Endothelial cell of umbilical vein (primary cell): ENCODE results near the gene SPACA1. TPM values are rescaled to one million over a fixed set of nuclear protein-coding genes. Genes with fewer than 3 reads are reported as not detected.

Source experiments
- BruUV-seq: library from RNA; stranded (reverse); fragments of 400-500 nt; replicated peaks from 2 replicates; lab custom pipeline; 2021; lab: Mats Ljungman, UMichigan
- CTCF ChIA-PET: fragments of 300-600, 350-600 bp; sonication (Branson Sonifier 250); formaldehyde crosslinking; loops from one replicate; lab custom pipeline; 2021; ENCODE audit warnings: antibody characterized with exemption, inconsistent platforms; lab: Charles Lee
- POLR2A ChIA-PET: fragments of 300-600, 350-600 bp; sonication (Branson Sonifier 250); formaldehyde crosslinking; loops from one replicate; lab custom pipeline; 2021; ENCODE audit warnings: antibody characterized with exemption, inconsistent platforms; lab: Charles Lee
- DNase-seq: peaks from one replicate; pipeline ENCODE4 v3.0.0-alpha.2; 2011; ENCODE audit warnings: low read depth, low spot score
- FAIRE-seq: peaks from 2 replicates; lab custom pipeline; 2011; peaks lifted over from hg19 to GRCh38; lab: Jason Lieb, UNC
- H2AFZ ChIP-seq: 2 replicates; pipeline ENCODE4 v1.6.0; 2012; ENCODE audit warnings: low read depth, low read length, control low read depth, inconsistent platforms
- H3K27ac ChIP-seq: 2 replicates; pipeline ENCODE4 v1.5.1; 2011; ENCODE audit warnings: low read depth, mild to moderate bottlenecking, control low read depth, low read length, moderate library complexity; ENCODE audit not compliant: insufficient read depth
- H3K27me3 ChIP-seq, 2 experiments: 2 replicates each; pipeline versions ENCODE4 v1.6.0 to v1.6.1; 2011; ENCODE audit warnings: low read length in 2 of 2, mixed read lengths in 1 of 2; ENCODE audit not compliant: control insufficient read depth in 2 of 2, insufficient read depth in 2 of 2
- H3K36me3 ChIP-seq, 2 experiments: 2 replicates in 1 of 2; 3 replicates in 1 of 2; pipeline ENCODE4 v1.5.1; 2011; ENCODE audit warnings: low read length in 2 of 2, mild to moderate bottlenecking in 1 of 2, moderate library complexity in 1 of 2; ENCODE audit not compliant: control insufficient read depth in 2 of 2, insufficient read depth in 2 of 2; ENCODE audit errors: extremely low read depth in 1 of 2
- H3K4me1 ChIP-seq: 3 replicates; pipeline ENCODE4 v1.5.1; 2011; ENCODE audit warnings: mild to moderate bottlenecking, low read length; ENCODE audit not compliant: control insufficient read depth, insufficient read depth; ENCODE audit errors: extremely low read depth
- H3K4me2 ChIP-seq: 2 replicates; pipeline ENCODE4 v1.6.1; 2011; ENCODE audit warnings: low read length, control low read depth, mixed read lengths; ENCODE audit not compliant: insufficient read depth
- H3K4me3 ChIP-seq, 3 experiments: fragments of 200-600 bp in 1 of 3; sonication (generic), shearing (Covaris generic) in 1 of 3; replicated peaks in 1 of 3; 2 replicates each; pipeline ENCODE4 v1.5.1; 2011 to 2016; ENCODE audit warnings: control low read depth in 3 of 3, low read length in 3 of 3, mild to moderate bottlenecking in 2 of 3, inconsistent platforms in 1 of 3, low read depth in 1 of 3, moderate library complexity in 1 of 3; ENCODE audit not compliant: insufficient read depth in 1 of 3
- H3K79me2 ChIP-seq: 2 replicates; pipeline ENCODE4 v1.6.0; 2012; ENCODE audit warnings: low read length, inconsistent platforms; ENCODE audit not compliant: control insufficient read depth, insufficient read depth
- H3K9ac ChIP-seq: replicated peaks from 2 replicates; pipeline ENCODE3; 2011; ENCODE audit warnings: low read length, control low read depth; ENCODE audit not compliant: insufficient read depth; ENCODE audit errors: extremely low read depth
- H3K9me1 ChIP-seq: replicated peaks from 3 replicates; pipeline ENCODE4 v1.6.0; 2011; ENCODE audit warnings: mild to moderate bottlenecking, low read length; ENCODE audit not compliant: control insufficient read depth, insufficient read depth; ENCODE audit errors: extremely low read depth
- H3K9me3 ChIP-seq: replicated peaks from 2 replicates; pipeline ENCODE4 v1.5.1; 2012; ENCODE audit warnings: low read length, inconsistent platforms; ENCODE audit not compliant: control insufficient read depth, insufficient read depth
- H4K20me1 ChIP-seq: replicated peaks from 2 replicates; pipeline ENCODE3; 2011; ENCODE audit warnings: mild to moderate bottlenecking, low read length; ENCODE audit not compliant: control insufficient read depth, insufficient read depth; ENCODE audit errors: extremely low read depth
- EZH2 ChIP-seq: IDR thresholded peaks from 2 replicates; pipeline ENCODE4 v1.6.1; 2012; ENCODE audit warnings: borderline replicate concordance, low read depth, mild to moderate bottlenecking, moderate library complexity, low read length, inconsistent platforms; ENCODE audit not compliant: severe bottlenecking
- FOS ChIP-seq: IDR thresholded peaks from 2 replicates; pipeline ENCODE4 v1.6.1; 2011; ENCODE audit warnings: mild to moderate bottlenecking, low read length, moderate library complexity, borderline replicate concordance; ENCODE audit not compliant: insufficient read depth
- GATA2 ChIP-seq: IDR thresholded peaks from 2 replicates; pipeline ENCODE4 v1.7.0; 2011; ENCODE audit warnings: low read depth, mild to moderate bottlenecking, moderate library complexity, mixed read lengths, low read length; ENCODE audit not compliant: insufficient read length, insufficient read depth
- JUN ChIP-seq: IDR thresholded peaks from 2 replicates; pipeline ENCODE4 v1.6.1; 2011; ENCODE audit warnings: borderline replicate concordance, low read depth; ENCODE audit not compliant: insufficient read length, insufficient read depth
- MYC ChIP-seq: IDR thresholded peaks from one replicate; pipeline ENCODE4 v1.6.1; 2011; ENCODE audit warnings: mild to moderate bottlenecking, low read depth, low read length
- POLR2A ChIP-seq: IDR thresholded peaks from 2 replicates; pipeline ENCODE4 v1.6.1; 2012; ENCODE audit warnings: low read depth, mild to moderate bottlenecking, control low read depth, low read length
- POLR2AphosphoS5 ChIP-seq: IDR thresholded peaks from 2 replicates; pipeline ENCODE4 v1.6.1; 2012; ENCODE audit warnings: low read depth, mild to moderate bottlenecking, control low read depth, low read length, moderate library complexity; ENCODE audit not compliant: insufficient read depth
- dilution Hi-C: fragments of 300-500 bp; cut with MboI; formaldehyde crosslinking; loops from one replicate; pipeline ENCODE4 v1.15.0; 2019; ENCODE audit warnings: low sequenced_read_pairs; ENCODE audit not compliant: extremely low pct_ligation_motif_present
- intact Hi-C: fragments of 100-400 bp; cut with micrococcal nuclease; formaldehyde crosslinking; loops from one replicate; pipeline ENCODE4 v1.10.0; 2022
- polyA plus RNA-seq, 4 experiments: library from polyadenylated mRNA; depleted of rRNA in 3 of 4; stranded (reverse) in 3 of 4; unstranded in 1 of 4; fragments of >200 nt; gene quantifications; 2 replicates each; pipeline versions ENCODE4 v1.2.1 to v1.2.3, GENCODE V29; 2011 to 2012; ENCODE audit warnings: missing spikeins in 1 of 4
- total RNA-seq: library from RNA; stranded (reverse); gene quantifications from 2 replicates; pipeline ENCODE4 v1.2.3, GENCODE V29; 2021
- TF ChIP-seq, protein P1 (sequence below): IDR thresholded peaks from 2 replicates; pipeline ENCODE4 v1.6.1; 2011; ENCODE audit not compliant: insufficient read depth, insufficient read length
- TF ChIP-seq, protein P2 (sequence below), 2 donors: IDR thresholded peaks; 1 replicate in 1 of 2; 2 replicates in 1 of 2; pipeline ENCODE4 v1.5.1; 2011; ENCODE audit warnings: low read length in 2 of 2, mild to moderate bottlenecking in 2 of 2, moderate library complexity in 2 of 2, control low read depth in 1 of 2, inconsistent platforms in 1 of 2, low read depth in 1 of 2; ENCODE audit not compliant: insufficient read depth in 1 of 2; ENCODE audit errors: extremely low read depth in 1 of 2

Gene SPACA1
- total and polyA plus RNA-seq, 2 donors (not counting 3 experiments of a cell fraction or from before 2014, with no cell fraction given), result not detected

DNA sequence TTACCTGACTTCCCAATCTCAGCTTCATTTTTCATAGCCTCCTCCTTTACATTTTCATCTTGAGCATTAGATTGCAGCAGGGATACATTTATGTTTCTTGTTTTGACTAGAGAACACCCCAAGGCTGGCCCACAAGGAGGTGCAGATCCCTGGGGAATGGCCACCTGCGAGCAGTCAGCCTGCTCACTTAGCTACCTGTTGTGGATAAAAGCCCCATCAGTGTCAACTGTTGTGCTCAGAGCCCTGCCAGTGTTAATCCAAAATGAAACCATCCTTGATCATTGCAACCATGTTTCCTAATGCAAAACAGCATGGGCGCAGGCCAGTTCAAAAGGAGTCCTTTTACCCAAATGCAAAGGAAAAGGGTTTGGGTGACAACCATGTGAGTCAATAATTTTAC is 67.7 kb downstream of the SPACA1 start:
- POLR2A ChIA-PET, result no interaction called here
- no peak for DNase-seq
- Histone ChIP-seq H4K20me1 (no peaks in the 10 kb centered on the region), H3K4me2 (no peak overlapping the region), H3K9me1 (no peaks in the 10 kb centered on the region), H3K27ac (no peak overlapping the region), H3K4me1 (no peaks in the 10 kb centered on the region), H3K36me3 (no peaks in the 10 kb centered on the region), H3K9me3 (no peaks in the 10 kb centered on the region), H3K4me3 (no peak overlapping the region), H3K79me2 (no peaks in the 10 kb centered on the region), H3K9ac (no peak overlapping the region), H3K27me3 (no peaks in the 10 kb centered on the region), H2AFZ (no peak overlapping the region)
- intact Hi-C loops (no loop called here), dilution Hi-C loops (no loop called here)
- CTCF ChIA-PET, result no interaction called here
- TF ChIP-seq JUN (no peak), POLR2A (no peak), MYC (no peak), FOS (no peak), POLR2AphosphoS5 (no peak), EZH2 (no peak), GATA2 (no peak)
- TF ChIP-seq, protein P1, sequence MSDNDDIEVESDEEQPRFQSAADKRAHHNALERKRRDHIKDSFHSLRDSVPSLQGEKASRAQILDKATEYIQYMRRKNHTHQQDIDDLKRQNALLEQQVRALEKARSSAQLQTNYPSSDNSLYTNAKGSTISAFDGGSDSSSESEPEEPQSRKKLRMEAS, result no peak
- TF ChIP-seq, protein P2, sequence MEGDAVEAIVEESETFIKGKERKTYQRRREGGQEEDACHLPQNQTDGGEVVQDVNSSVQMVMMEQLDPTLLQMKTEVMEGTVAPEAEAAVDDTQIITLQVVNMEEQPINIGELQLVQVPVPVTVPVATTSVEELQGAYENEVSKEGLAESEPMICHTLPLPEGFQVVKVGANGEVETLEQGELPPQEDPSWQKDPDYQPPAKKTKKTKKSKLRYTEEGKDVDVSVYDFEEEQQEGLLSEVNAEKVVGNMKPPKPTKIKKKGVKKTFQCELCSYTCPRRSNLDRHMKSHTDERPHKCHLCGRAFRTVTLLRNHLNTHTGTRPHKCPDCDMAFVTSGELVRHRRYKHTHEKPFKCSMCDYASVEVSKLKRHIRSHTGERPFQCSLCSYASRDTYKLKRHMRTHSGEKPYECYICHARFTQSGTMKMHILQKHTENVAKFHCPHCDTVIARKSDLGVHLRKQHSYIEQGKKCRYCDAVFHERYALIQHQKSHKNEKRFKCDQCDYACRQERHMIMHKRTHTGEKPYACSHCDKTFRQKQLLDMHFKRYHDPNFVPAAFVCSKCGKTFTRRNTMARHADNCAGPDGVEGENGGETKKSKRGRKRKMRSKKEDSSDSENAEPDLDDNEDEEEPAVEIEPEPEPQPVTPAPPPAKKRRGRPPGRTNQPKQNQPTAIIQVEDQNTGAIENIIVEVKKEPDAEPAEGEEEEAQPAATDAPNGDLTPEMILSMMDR (IDR thresholded peaks at IDR 0.05; ENCODE audit: extremely low read depth in 1 of 2, insufficient read depth in 1 of 2, low read depth in 1 of 2, low read length in 2 of 2), result no peak
- no TSS peak for BruUV-seq
- FAIRE-seq, result no peak
